NT2/D1 (cell line): ENCODE results near the gene MYLK.

ENCODE experiments used
- SUZ12 ChIP-seq: IDR thresholded peaks from 2 replicates; pipeline ENCODE4 v1.6.1; 2011; ENCODE audit not compliant: insufficient read length, insufficient read depth; ENCODE audit errors: extremely low read depth
- ZNF274 ChIP-seq: IDR thresholded peaks from 2 replicates; pipeline ENCODE4 v1.6.1; 2011; ENCODE audit warnings: mild to moderate bottlenecking, low read depth, low read length

DNA sequence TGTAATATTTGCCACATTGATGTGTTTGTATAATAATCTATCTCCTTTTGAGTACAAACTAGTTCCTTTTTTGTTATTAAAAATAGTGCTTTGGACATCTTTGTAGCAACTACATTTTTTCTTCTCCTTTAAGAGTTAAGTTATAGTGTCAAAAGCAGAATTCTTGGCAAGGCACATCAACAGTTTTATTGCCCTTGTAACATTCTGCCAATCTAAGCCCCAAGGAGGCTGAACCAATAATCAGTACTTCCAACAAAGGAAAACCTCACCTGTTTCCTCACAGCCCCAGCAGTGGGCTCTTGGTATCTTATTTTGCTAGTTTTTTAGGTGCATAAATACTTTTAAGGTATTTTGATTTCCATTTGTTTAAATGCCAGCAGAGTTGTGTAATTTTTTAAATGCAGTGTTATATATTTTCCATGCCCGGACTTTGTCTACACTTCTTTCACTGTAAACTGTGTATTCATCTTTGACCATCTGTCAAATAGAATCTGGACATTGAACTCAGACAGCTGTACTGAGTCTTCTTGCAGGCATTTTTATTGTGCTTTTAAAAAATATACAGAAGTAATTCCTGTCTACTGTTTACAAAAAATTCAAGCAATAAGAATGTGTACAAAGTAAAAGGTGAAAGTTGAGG lies 101.0 kb downstream of the MYLK start:
- no peak for TF ChIP-seq ZNF274
- no peak for TF ChIP-seq SUZ12
